Measurements from ENCODE around the gene YPEL2.

DNA sequence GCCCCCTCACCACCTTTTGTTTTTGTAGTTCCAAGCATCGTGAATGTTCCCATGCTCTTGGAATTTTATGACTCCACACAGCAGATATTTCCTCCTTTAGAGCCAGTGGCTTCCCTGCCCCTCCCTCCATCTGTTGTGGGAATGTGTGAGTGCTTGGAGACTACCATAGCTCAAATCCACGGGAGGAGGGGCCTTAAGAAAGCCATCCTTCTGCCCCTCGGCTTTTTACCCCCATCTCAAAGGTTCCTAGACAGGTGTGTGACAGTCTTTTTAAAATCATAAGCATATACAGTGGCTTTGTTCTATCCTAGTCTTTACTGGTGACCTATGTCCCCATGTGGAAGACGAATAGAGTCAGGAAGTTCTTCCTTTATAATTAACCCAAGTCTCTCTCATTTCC, 47.2 kb downstream of the YPEL2 start:
- TF ChIP-seq, protein P1, sequence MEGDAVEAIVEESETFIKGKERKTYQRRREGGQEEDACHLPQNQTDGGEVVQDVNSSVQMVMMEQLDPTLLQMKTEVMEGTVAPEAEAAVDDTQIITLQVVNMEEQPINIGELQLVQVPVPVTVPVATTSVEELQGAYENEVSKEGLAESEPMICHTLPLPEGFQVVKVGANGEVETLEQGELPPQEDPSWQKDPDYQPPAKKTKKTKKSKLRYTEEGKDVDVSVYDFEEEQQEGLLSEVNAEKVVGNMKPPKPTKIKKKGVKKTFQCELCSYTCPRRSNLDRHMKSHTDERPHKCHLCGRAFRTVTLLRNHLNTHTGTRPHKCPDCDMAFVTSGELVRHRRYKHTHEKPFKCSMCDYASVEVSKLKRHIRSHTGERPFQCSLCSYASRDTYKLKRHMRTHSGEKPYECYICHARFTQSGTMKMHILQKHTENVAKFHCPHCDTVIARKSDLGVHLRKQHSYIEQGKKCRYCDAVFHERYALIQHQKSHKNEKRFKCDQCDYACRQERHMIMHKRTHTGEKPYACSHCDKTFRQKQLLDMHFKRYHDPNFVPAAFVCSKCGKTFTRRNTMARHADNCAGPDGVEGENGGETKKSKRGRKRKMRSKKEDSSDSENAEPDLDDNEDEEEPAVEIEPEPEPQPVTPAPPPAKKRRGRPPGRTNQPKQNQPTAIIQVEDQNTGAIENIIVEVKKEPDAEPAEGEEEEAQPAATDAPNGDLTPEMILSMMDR (IDR thresholded peaks at IDR 0.05) = no peak
- no peak for TF ChIP-seq POLR2A (IDR thresholded peaks at IDR 0.05)

Data from Peyer's patch (tissue), 4 donors.